ENCODE data around the gene CELA3B. TPM values are rescaled to one million over a fixed set of nuclear protein-coding genes. Genes with fewer than 3 reads are reported as not detected.
"Not testable (repeated sequence)": the region's sequence is repeated elsewhere in the genome, so short reads cannot be mapped to it uniquely, and the experiment has no call there.

The CELA3B gene
- total RNA-seq, 1 donor from 2014 or later: not detected

GRCh38 chr1:21998624-21999294 is 21.9 kb downstream of the CELA3B start:
- not testable (repeated sequence) for H3K36me3 Mint-ChIP-seq (ENCODE audit: unreplicated experiment); H3K9me3 Mint-ChIP-seq (ENCODE audit: unreplicated experiment); H3K4me1 Mint-ChIP-seq (ENCODE audit: unreplicated experiment); DNase-seq (ENCODE audit: extremely low spot score, unreplicated experiment); H3K27ac Mint-ChIP-seq (ENCODE audit: unreplicated experiment); H3K4me3 Mint-ChIP-seq (ENCODE audit: unreplicated experiment)
- H3K27me3 Mint-ChIP-seq (ENCODE audit: unreplicated experiment): peaks cover 12% of the 10 kb centered on the region

GRCh38 chr1:21999645-22000044 is 22.8 kb downstream of the CELA3B start:
- not testable (repeated sequence) for DNase-seq (ENCODE audit: extremely low spot score, unreplicated experiment); H3K4me3 Mint-ChIP-seq (ENCODE audit: unreplicated experiment); H3K4me1 Mint-ChIP-seq (ENCODE audit: unreplicated experiment); H3K36me3 Mint-ChIP-seq (ENCODE audit: unreplicated experiment); H3K27ac Mint-ChIP-seq (ENCODE audit: unreplicated experiment); H3K9me3 Mint-ChIP-seq (ENCODE audit: unreplicated experiment)
- H3K27me3 Mint-ChIP-seq (ENCODE audit: unreplicated experiment): peaks cover 12% of the 10 kb centered on the region

GRCh38 chr1:22001409-22001808 is 24.6 kb downstream of the CELA3B start, which contains the start of gene CELA3A:
Gene CELA3A, plus strand, starts transcription at chr1:22001657. Its CDS starts 18 bp downstream, at chr1:22001675.
- Mint-ChIP-seq H3K4me1 (ENCODE audit: unreplicated experiment) (no peaks in the 10 kb centered on the region), H3K27me3 (ENCODE audit: unreplicated experiment) (peaks cover 12% of the 10 kb centered on the region), H3K9me3 (ENCODE audit: unreplicated experiment) (no peaks in the 10 kb centered on the region), H3K4me3 (ENCODE audit: unreplicated experiment) (no peak within 1 kb of the TSS), H3K36me3 (ENCODE audit: unreplicated experiment) (no peaks in the 10 kb centered on the region), H3K27ac (ENCODE audit: unreplicated experiment) (no peak within 1 kb of the TSS)
- TF ChIP-seq CTCF (IDR thresholded peaks at IDR 0.05): no peak
- DNase-seq (ENCODE audit: extremely low spot score, unreplicated experiment): no peak

GRCh38 chr1:22002461-22002860 is 25.6 kb downstream of the CELA3B start:
- DNase-seq (ENCODE audit: extremely low spot score, unreplicated experiment); H3K27ac Mint-ChIP-seq (ENCODE audit: unreplicated experiment); H3K9me3 Mint-ChIP-seq (ENCODE audit: unreplicated experiment); H3K4me1 Mint-ChIP-seq (ENCODE audit: unreplicated experiment); H3K36me3 Mint-ChIP-seq (ENCODE audit: unreplicated experiment); H3K4me3 Mint-ChIP-seq (ENCODE audit: unreplicated experiment): not testable (repeated sequence)
- peaks cover 12% of the 10 kb centered on the region for H3K27me3 Mint-ChIP-seq (ENCODE audit: unreplicated experiment)

- not testable (repeated sequence) for H3K9me3 Mint-ChIP-seq (ENCODE audit: unreplicated experiment); H3K4me1 Mint-ChIP-seq (ENCODE audit: unreplicated experiment); H3K4me3 Mint-ChIP-seq (ENCODE audit: unreplicated experiment); H3K36me3 Mint-ChIP-seq (ENCODE audit: unreplicated experiment); H3K27ac Mint-ChIP-seq (ENCODE audit: unreplicated experiment); DNase-seq (ENCODE audit: extremely low spot score, unreplicated experiment)
- peaks cover 12% of the 10 kb centered on the region for H3K27me3 Mint-ChIP-seq (ENCODE audit: unreplicated experiment)
Observed at GRCh38 chr1:22002875-22003274, 26.1 kb downstream of the CELA3B start.

GRCh38 chr1:22003959-22004358 is 27.1 kb downstream of the CELA3B start:
- not testable (repeated sequence) for H3K27ac Mint-ChIP-seq (ENCODE audit: unreplicated experiment); H3K4me3 Mint-ChIP-seq (ENCODE audit: unreplicated experiment); H3K9me3 Mint-ChIP-seq (ENCODE audit: unreplicated experiment); H3K36me3 Mint-ChIP-seq (ENCODE audit: unreplicated experiment); H3K4me1 Mint-ChIP-seq (ENCODE audit: unreplicated experiment); DNase-seq (ENCODE audit: extremely low spot score, unreplicated experiment)
- H3K27me3 Mint-ChIP-seq (ENCODE audit: unreplicated experiment): peaks cover 12% of the 10 kb centered on the region

- not testable (repeated sequence) for H3K9me3 Mint-ChIP-seq (ENCODE audit: unreplicated experiment); DNase-seq (ENCODE audit: extremely low spot score, unreplicated experiment); H3K36me3 Mint-ChIP-seq (ENCODE audit: unreplicated experiment); H3K4me1 Mint-ChIP-seq (ENCODE audit: unreplicated experiment); H3K27ac Mint-ChIP-seq (ENCODE audit: unreplicated experiment); H3K4me3 Mint-ChIP-seq (ENCODE audit: unreplicated experiment)
- peak; percentile 44 for TF ChIP-seq CTCF (IDR thresholded peaks at IDR 0.05)
- peaks cover 10% of the 10 kb centered on the region for H3K27me3 Mint-ChIP-seq (ENCODE audit: unreplicated experiment)
Observed at GRCh38 chr1:22005261-22006149, 28.7 kb downstream of the CELA3B start.

GRCh38 chr1:22006736-22007135 is 29.9 kb downstream of the CELA3B start:
- H3K4me3 Mint-ChIP-seq (ENCODE audit: unreplicated experiment); H3K27me3 Mint-ChIP-seq (ENCODE audit: unreplicated experiment); H3K4me1 Mint-ChIP-seq (ENCODE audit: unreplicated experiment); H3K9me3 Mint-ChIP-seq (ENCODE audit: unreplicated experiment); H3K36me3 Mint-ChIP-seq (ENCODE audit: unreplicated experiment); DNase-seq (ENCODE audit: extremely low spot score, unreplicated experiment); H3K27ac Mint-ChIP-seq (ENCODE audit: unreplicated experiment): not testable (repeated sequence)

GRCh38 chr1:22007262-22007661 is 30.4 kb downstream of the CELA3B start:
- not testable (repeated sequence) for H3K4me1 Mint-ChIP-seq (ENCODE audit: unreplicated experiment); H3K9me3 Mint-ChIP-seq (ENCODE audit: unreplicated experiment); H3K27me3 Mint-ChIP-seq (ENCODE audit: unreplicated experiment); H3K36me3 Mint-ChIP-seq (ENCODE audit: unreplicated experiment); H3K4me3 Mint-ChIP-seq (ENCODE audit: unreplicated experiment); DNase-seq (ENCODE audit: extremely low spot score, unreplicated experiment); H3K27ac Mint-ChIP-seq (ENCODE audit: unreplicated experiment)

- DNase-seq (ENCODE audit: extremely low spot score, unreplicated experiment); H3K4me3 Mint-ChIP-seq (ENCODE audit: unreplicated experiment); H3K27ac Mint-ChIP-seq (ENCODE audit: unreplicated experiment); H3K36me3 Mint-ChIP-seq (ENCODE audit: unreplicated experiment); H3K4me1 Mint-ChIP-seq (ENCODE audit: unreplicated experiment); H3K9me3 Mint-ChIP-seq (ENCODE audit: unreplicated experiment); H3K27me3 Mint-ChIP-seq (ENCODE audit: unreplicated experiment): not testable (repeated sequence)
Observed at GRCh38 chr1:22009566-22009965, 32.7 kb downstream of the CELA3B start.
